Activated CD8-positive, alpha-beta memory T cell treated with anti-CD3 and anti-CD28 coated beads, Interleukin-2, amount 10 ng/mL, durations not matched to agents 7 days and 5 days (primary cell): ENCODE results near the gene ASTN2. TPM values are rescaled to one million over a fixed set of nuclear protein-coding genes. Genes with fewer than 3 reads are reported as not detected.

ENCODE experiments used
- ATAC-seq: fragments of 150-1000 bp; cut with Tn5 transposase; one replicate; pipeline ENCODE4 v1.10.0; 2021; ENCODE audit warnings: moderate library complexity
- CTCF ChIA-PET: fragments of 350-600 bp; sonication (Branson Sonifier 250); formaldehyde crosslinking; loops from one replicate; lab custom pipeline; 2021; ENCODE audit warnings: antibody characterized with exemption; lab: Charles Lee
- DNase-seq: peaks from one replicate; pipeline ENCODE4 v3.0.0-alpha.2; 2020
- H3K27ac Mint-ChIP-seq: one replicate; pipeline ENCODE4 v1.8.0; 2021; ENCODE audit warnings: mild to moderate bottlenecking, mixed read lengths
- H3K27me3 Mint-ChIP-seq: one replicate; pipeline ENCODE4 v1.8.0; 2021; ENCODE audit warnings: mixed read lengths
- H3K36me3 Mint-ChIP-seq: one replicate; pipeline ENCODE4 v1.8.0; 2021; ENCODE audit warnings: mild to moderate bottlenecking, mixed read lengths
- H3K4me1 Mint-ChIP-seq: one replicate; pipeline ENCODE4 v1.8.0; 2021; ENCODE audit warnings: mixed read lengths
- H3K4me3 Mint-ChIP-seq: one replicate; pipeline ENCODE4 v1.8.0; 2021; ENCODE audit warnings: mild to moderate bottlenecking, moderate library complexity, mixed read lengths
- H3K9me3 Mint-ChIP-seq: one replicate; pipeline ENCODE4 v1.8.0; 2022; ENCODE audit warnings: low read depth, mixed read lengths
- total RNA-seq, 2 experiments: library from RNA; stranded (reverse); gene quantifications; one replicate each; pipeline ENCODE4 v1.2.3, GENCODE V29; 2021

Gene ASTN2
- total RNA-seq, 2 experiments from 2014 or later: 4.0 to 5.4 TPM

DNA sequence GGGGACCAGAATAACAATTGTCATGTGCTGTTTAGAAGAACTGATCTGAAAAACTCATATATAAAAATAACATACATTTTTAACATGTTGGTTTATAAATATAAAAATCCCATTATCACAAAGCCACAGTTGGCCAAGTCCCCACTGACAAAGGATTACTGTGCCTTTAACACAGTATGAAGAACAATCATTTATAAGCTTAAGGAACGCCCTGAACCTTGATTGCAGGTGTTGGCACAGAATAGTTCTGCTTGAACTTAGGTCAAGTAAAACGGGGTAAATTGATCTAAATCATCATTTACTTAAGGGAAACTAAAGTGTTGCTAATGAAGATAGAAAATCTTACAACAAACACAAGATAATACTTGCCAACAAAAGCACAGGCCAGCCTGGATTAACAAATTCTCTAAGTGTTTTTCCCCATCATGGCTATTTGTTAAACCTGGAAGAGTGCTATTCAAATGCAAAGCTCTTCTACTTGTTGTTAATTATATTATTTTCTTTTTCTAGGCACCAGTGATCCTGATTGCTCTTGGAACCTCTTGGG lies 46.1 kb downstream of the ASTN2 start:
- no peaks in the 10 kb centered on the region for H3K9me3 Mint-ChIP-seq
- DNase-seq (no peak), ATAC-seq (no peak)
- H3K36me3 Mint-ChIP-seq: no peaks in the 10 kb centered on the region
- CTCF ChIA-PET: no interaction called here
- no peak overlapping the region for H3K27ac Mint-ChIP-seq
- H3K4me3 Mint-ChIP-seq: no peak overlapping the region
- no peaks in the 10 kb centered on the region for H3K27me3 Mint-ChIP-seq
- H3K4me1 Mint-ChIP-seq: no peaks in the 10 kb centered on the region

DNA sequence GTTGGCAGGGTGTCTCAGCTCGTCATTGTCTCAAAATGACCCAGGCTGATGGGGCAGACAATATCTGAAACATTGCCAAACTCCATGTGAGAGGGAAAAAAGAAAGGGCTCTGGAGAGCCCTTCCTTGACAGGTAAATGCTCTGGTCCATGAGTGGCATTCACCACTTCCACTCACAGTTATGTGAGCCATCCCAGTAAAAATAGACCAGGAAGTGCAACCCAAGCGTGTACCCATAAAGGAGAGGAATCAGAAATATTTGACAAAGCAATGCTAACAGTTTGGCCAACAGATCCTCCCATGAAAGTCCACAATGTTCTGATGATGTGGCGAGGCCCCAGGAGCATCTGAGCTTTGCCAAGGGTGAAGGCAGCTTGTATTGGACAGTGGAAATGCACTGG lies 49.4 kb downstream of the ASTN2 start:
- DNase-seq (no peak), ATAC-seq (no peak)
- Mint-ChIP-seq H3K27me3 (no peaks in the 10 kb centered on the region), H3K4me1 (no peaks in the 10 kb centered on the region), H3K9me3 (no peaks in the 10 kb centered on the region), H3K4me3 (no peak overlapping the region), H3K27ac (no peak overlapping the region), H3K36me3 (no peaks in the 10 kb centered on the region)
- CTCF ChIA-PET: no interaction called here

DNA sequence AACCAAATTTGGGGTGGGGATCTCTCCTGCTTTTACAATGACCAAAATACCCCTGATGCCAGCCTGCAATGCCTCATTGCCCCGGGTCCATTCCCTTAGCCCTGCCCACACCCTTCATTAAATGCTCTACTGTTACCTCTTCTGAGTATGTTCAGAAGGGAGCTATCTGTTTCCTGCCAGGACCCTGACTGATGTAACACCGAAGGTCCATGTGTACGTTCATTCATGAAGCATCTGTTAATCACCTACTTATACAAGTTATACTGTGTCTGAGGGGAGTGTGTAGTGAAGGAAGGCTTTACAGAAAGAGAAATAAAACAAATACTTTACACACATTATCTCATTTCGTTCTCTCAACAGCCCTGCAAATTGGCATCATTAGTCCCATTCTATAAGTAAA lies 51.9 kb downstream of the ASTN2 start:
- Mint-ChIP-seq H3K4me3 (no peak overlapping the region), H3K36me3 (no peaks in the 10 kb centered on the region), H3K27ac (no peak overlapping the region), H3K9me3 (no peaks in the 10 kb centered on the region), H3K4me1 (no peaks in the 10 kb centered on the region), H3K27me3 (no peaks in the 10 kb centered on the region)
- CTCF ChIA-PET: no interaction called here
- DNase-seq (no peak), ATAC-seq (no peak)

DNA sequence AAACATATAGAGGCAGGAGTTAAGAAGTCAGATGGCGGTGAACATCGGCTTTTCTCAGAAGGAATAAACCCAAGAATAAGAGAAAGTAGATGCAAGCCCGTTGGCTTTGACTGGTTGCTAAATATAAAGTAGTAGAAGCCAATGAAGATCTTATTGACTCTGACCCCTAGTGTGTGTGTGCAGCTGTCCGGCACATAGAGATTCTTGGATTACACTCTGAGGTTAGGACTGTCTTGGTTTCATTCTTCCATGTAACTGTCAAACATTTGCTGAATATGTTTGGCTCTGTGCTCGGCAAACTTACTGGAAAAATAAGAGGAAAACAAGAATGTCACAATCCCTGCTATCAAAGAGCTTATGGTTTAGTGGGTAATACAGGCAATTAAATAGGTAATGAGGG lies 54.9 kb downstream of the ASTN2 start:
- H3K9me3 Mint-ChIP-seq: no peaks in the 10 kb centered on the region
- H3K4me3 Mint-ChIP-seq: no peak overlapping the region
- H3K27ac Mint-ChIP-seq: no peak overlapping the region
- H3K27me3 Mint-ChIP-seq: no peaks in the 10 kb centered on the region
- CTCF ChIA-PET: no interaction called here
- no peaks in the 10 kb centered on the region for H3K36me3 Mint-ChIP-seq
- ATAC-seq: no peak
- H3K4me1 Mint-ChIP-seq: no peaks in the 10 kb centered on the region
- DNase-seq: no peak

DNA sequence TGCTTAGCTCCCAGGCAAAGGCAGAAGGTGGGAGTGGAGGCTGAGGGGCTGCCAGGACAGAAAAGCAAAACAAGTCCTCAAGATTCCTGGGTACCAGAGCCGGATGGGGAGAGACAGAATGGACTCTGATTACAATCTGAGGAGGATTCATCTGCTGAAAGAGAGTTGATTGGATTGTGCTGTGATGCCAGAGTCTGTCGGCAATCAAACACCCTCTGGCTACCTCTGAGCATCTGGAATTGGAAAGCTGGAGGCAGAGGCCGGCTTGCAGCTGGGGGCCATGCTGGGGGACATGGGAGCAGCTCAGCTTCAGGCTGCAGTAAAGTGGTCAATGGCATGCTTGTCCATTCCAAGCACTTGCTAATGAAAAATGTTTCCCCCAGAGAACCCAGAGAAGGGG lies 59.3 kb downstream of the ASTN2 start:
- Mint-ChIP-seq H3K36me3 (no peaks in the 10 kb centered on the region), H3K9me3 (peaks cover 4% of the 10 kb centered on the region), H3K4me1 (no peaks in the 10 kb centered on the region), H3K27ac (no peak overlapping the region), H3K27me3 (no peaks in the 10 kb centered on the region), H3K4me3 (no peak overlapping the region)
- ATAC-seq (no peak), DNase-seq (no peak)
- CTCF ChIA-PET: no interaction called here

DNA sequence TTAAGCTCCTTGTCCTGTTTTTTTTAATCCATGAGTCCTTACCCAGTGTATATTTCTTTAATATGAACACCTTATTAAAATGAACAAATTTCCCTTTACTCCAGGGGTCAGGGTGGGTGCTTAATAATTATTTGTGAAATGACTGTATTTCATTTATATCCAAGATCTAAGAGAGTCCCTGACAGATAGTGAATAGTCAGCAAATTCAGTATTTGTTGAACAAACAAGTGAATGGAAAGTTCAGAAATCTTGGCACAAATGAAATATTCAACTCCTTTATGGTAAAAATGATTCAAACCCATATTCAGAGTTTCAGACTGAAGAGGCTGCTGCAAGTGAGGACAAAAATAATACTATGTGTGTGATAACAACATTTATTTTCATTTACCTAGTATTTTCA lies 59.9 kb downstream of the ASTN2 start:
- no peak for ATAC-seq
- no peaks in the 10 kb centered on the region for H3K36me3 Mint-ChIP-seq

DNA sequence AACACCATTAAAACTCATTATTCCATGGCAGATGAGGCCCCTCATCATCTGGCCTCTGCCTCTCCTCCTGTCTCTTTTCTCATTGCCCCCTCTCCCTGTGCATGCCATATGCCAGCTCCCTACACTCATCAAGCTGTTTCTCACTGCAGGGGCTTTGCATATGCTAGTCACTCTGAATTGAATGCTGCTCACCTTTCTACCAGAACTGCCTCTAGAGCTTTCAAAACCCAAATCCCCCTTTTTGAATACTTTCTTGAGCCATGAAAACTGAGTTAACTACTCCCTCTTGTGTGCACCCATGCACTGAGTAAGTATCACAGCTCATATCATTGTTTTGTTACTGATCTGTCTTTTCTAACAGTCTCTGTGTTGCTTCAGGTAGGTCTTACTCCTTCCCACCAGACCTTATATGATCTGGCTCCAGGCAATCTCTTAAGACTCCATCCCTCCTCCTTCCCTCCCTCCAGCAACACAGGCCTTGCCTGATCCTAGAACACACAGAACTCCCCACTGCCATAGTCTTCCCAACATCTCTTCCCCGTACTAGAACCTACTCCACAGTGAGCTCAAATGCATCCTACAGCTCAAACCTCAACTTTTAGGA lies 60.5 kb downstream of the ASTN2 start:
- H3K27me3 Mint-ChIP-seq: no peaks in the 10 kb centered on the region
- H3K4me1 Mint-ChIP-seq: no peaks in the 10 kb centered on the region
- no peaks in the 10 kb centered on the region for H3K36me3 Mint-ChIP-seq
- ATAC-seq (no peak), DNase-seq (no peak)
- H3K27ac Mint-ChIP-seq: no peak overlapping the region
- no peak overlapping the region for H3K4me3 Mint-ChIP-seq
- peaks cover 6% of the 10 kb centered on the region for H3K9me3 Mint-ChIP-seq
- CTCF ChIA-PET: no interaction called here

More for the DNA sequence above, 59.9 kb downstream of the ASTN2 start:
- Mint-ChIP-seq H3K9me3 (peaks cover 6% of the 10 kb centered on the region), H3K4me1 (no peaks in the 10 kb centered on the region), H3K4me3 (no peak overlapping the region), H3K27me3 (no peaks in the 10 kb centered on the region), H3K27ac (no peak overlapping the region)
- DNase-seq: no peak
- CTCF ChIA-PET: no interaction called here

DNA sequence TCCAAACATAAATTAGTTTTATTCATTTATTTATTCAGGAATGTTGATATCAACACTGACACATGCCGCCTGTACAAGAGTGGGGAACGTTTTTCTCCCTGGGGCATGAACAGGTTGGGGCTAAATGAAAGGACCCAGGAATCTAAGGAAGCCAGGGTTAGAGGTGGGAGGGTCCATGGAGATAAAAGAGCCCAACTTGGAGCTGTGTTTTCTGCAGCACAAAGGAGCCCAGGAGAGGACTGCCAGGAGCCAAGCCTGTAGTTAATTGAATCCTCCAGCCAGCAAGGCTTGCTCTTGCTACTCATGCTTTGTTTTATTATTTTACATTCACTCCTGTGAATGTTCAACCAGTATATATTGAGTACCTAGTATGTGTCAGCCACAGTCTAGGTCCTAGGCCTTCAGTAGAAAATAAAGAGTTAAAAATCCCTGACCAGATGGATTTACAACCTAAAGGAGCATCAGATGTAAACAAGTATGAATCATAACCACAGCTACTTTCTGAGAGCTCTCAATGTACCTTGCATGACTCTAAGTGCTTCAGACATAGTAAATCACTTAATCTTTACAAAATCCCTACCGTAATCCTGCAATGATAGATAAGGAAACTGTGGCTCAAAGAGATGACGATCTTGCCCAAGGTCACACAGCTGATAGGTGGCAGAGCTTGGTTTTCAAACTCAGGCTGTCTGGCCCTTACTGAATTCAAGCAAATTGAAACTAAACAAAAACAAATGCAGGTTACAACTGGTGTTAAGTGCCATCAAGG lies 69.8 kb downstream of the ASTN2 start:
- H3K4me1 Mint-ChIP-seq: no peaks in the 10 kb centered on the region
- no peaks in the 10 kb centered on the region for H3K36me3 Mint-ChIP-seq
- H3K9me3 Mint-ChIP-seq: no peaks in the 10 kb centered on the region
- CTCF ChIA-PET: no interaction called here
- H3K4me3 Mint-ChIP-seq: no peak overlapping the region
- ATAC-seq (no peak), DNase-seq (no peak)
- no peak overlapping the region for H3K27ac Mint-ChIP-seq
- no peaks in the 10 kb centered on the region for H3K27me3 Mint-ChIP-seq

DNA sequence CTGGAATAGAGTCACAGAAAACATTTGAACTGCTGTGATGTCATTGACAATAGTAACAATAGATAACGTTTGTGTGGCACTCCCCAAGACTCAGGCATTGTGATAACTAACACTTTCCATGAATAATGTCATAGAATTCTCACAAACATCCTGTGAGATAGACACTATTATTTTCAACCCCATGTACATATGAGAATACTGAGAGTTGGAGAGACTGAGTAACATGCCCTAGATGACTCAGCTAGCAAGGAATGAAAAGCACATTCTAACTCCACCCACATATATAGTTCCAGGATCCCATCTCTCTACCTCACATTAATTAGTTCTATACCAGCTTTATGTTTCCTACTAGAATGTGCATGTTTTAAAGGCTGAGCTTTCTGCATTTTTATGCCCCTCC lies 71.4 kb downstream of the ASTN2 start:
- no peaks in the 10 kb centered on the region for H3K4me1 Mint-ChIP-seq
- H3K4me3 Mint-ChIP-seq: no peak overlapping the region
- ATAC-seq: no peak
- no peak overlapping the region for H3K27ac Mint-ChIP-seq
- CTCF ChIA-PET: no interaction called here
- H3K27me3 Mint-ChIP-seq: no peaks in the 10 kb centered on the region
- DNase-seq: no peak
- no peaks in the 10 kb centered on the region for H3K36me3 Mint-ChIP-seq
- H3K9me3 Mint-ChIP-seq: no peaks in the 10 kb centered on the region

DNA sequence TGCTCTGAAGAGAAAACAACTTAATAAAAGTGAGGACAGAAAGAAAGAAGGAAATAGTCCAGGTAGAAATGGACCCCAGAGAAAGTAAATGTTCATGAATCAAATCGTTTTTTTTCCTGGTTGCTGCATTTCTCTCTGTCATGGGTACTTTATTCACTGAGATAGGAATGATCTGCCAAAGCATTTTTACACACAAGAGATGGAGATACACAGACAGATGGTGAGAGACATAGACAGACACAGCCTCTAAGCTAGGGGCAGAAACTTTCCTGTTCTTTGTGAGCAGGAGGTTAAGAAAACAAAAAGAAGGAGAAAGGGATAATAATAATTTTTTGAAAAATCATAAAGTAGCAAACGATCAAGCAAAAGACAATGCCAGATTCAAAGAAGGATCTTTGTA lies 73.7 kb downstream of the ASTN2 start:
- no peaks in the 10 kb centered on the region for H3K36me3 Mint-ChIP-seq
- no peaks in the 10 kb centered on the region for H3K4me1 Mint-ChIP-seq
- H3K27me3 Mint-ChIP-seq: no peaks in the 10 kb centered on the region
- no peak overlapping the region for H3K4me3 Mint-ChIP-seq
- ATAC-seq: no peak
- CTCF ChIA-PET: no interaction called here
- H3K27ac Mint-ChIP-seq: no peak overlapping the region
- DNase-seq: no peak
- no peaks in the 10 kb centered on the region for H3K9me3 Mint-ChIP-seq

DNA sequence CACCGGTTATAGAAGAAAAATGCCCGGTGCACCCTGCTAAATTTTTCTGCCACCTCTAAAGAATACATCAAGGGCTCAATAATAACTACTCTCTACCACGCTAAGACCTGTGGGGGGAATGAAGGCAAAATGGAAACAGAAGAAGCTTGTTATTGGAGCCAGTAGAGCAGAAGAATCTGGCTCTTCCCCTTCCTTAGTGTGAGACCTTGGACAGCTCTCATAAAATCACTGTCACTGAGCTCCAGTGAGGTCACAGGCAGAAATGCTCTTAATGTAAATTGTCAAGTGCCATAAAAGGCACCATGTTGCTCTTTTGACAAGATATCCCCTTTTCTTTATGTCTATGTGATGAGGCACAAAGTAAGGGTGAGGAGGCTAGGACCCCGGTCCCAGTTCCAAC lies 74.4 kb downstream of the ASTN2 start:
- H3K27ac Mint-ChIP-seq: no peak overlapping the region
- no peaks in the 10 kb centered on the region for H3K27me3 Mint-ChIP-seq
- no peaks in the 10 kb centered on the region for H3K36me3 Mint-ChIP-seq
- H3K4me1 Mint-ChIP-seq: no peaks in the 10 kb centered on the region
- CTCF ChIA-PET: no interaction called here
- no peak for DNase-seq
- H3K9me3 Mint-ChIP-seq: no peaks in the 10 kb centered on the region
- ATAC-seq: no peak
- H3K4me3 Mint-ChIP-seq: no peak overlapping the region

DNA sequence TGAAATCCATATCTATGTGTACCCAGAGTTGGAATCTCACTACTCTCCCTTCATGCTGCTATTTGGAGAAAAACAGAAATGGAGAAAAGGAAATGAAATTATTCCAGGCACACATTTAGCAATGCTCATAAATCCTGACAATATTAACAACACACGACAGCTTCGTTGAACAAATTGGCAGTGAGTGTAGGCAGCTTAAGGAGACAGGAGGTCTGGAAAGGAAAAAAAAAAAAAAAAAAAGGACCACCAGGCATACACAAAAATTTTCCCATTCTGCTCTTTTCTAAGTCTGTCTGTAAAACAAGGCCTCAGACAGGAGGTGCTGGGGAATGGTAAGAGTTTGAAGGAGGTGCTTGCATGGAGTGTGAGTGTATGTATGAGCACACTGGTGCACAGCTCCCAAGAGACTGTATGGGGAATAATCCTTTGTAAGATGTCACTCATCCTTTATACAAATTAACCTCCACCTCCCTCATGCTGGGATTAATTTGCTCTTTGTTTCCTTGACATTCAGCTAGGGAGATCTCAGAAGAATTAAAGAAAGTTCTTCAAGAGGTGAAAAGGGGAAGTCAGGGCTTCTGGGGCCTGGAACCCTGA lies 78.9 kb downstream of the ASTN2 start:
- Mint-ChIP-seq H3K27me3 (no peaks in the 10 kb centered on the region), H3K9me3 (no peaks in the 10 kb centered on the region), H3K4me3 (no peak overlapping the region), H3K36me3 (no peaks in the 10 kb centered on the region), H3K4me1 (no peaks in the 10 kb centered on the region), H3K27ac (no peak overlapping the region)
- CTCF ChIA-PET: no interaction called here
- ATAC-seq (no peak), DNase-seq (no peak)

DNA sequence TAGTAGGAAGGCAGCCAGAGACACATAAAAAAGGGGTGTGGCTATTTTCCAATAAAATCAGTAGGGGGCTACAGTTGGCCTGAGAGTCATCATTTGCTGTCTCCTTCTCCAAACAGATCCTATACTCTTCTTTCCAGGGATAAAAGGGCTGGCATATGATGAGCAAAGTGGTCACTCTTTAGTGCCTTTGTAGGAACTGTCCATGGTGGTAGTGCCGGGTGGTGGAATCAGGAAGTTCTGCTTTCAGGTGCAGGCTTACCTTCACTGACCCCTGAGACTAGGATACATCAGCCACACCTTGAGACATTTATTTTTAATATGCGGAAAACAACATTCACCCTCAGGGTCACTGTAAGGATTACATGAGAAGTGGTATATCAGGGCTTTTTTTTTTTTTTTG lies 80.8 kb downstream of the ASTN2 start:
- DNase-seq (no peak), ATAC-seq (no peak)
- Mint-ChIP-seq H3K27ac (no peak overlapping the region), H3K9me3 (no peaks in the 10 kb centered on the region), H3K4me3 (no peak overlapping the region), H3K36me3 (no peaks in the 10 kb centered on the region), H3K4me1 (no peaks in the 10 kb centered on the region), H3K27me3 (no peaks in the 10 kb centered on the region)
- CTCF ChIA-PET: no interaction called here

DNA sequence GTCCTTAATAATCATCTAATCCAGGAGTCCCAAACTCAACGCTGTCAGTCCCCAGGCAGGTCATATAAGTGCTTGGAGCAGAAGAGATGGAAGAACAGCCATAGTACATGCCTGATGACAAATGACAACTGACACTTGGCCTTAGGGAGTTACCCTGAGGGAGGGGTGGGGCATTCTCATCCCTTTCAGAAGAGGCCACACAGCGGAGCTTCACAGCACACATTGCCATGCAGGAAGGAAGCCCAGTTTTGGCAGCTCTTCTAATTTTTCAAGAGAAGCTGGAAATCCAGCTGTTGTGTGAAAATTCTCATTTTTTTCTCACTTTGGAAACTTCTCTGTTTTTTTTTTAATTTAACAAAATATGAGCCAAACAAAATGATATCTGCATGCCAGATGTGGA lies 89.0 kb downstream of the ASTN2 start:
- Mint-ChIP-seq H3K4me1 (no peaks in the 10 kb centered on the region), H3K27me3 (no peaks in the 10 kb centered on the region), H3K27ac (no peak overlapping the region), H3K36me3 (no peaks in the 10 kb centered on the region), H3K4me3 (no peak overlapping the region), H3K9me3 (peaks cover 2% of the 10 kb centered on the region)
- DNase-seq (no peak), ATAC-seq (no peak)
- CTCF ChIA-PET: no interaction called here
